Mesenchymal stem cell (in vitro differentiated cells and primary cell): Measurements from ENCODE around the gene EED.

Experiments used
- DNase-seq: peaks from one replicate; pipeline ENCODE4 v3.0.0-alpha.2; 2013
- H2AFZ ChIP-seq: one replicate; pipeline ENCODE4 v1.6.1; 2013; ENCODE audit warnings: low read depth, mild to moderate bottlenecking, control low read depth, inconsistent platforms, low read length, moderate library complexity
- H2AK5ac ChIP-seq: 2 replicates; pipeline ENCODE4 v1.6.1; 2013; ENCODE audit warnings: low read length, moderate library complexity, mild to moderate bottlenecking, inconsistent platforms; ENCODE audit not compliant: severe bottlenecking
- H2BK120ac ChIP-seq: one replicate; pipeline ENCODE4 v1.6.1; 2013; ENCODE audit warnings: low read depth, mild to moderate bottlenecking, inconsistent platforms, low read length, moderate library complexity
- H2BK12ac ChIP-seq, 2 experiments: one replicate each; pipeline ENCODE4 v1.6.1; 2013; ENCODE audit warnings: inconsistent platforms in 2 of 2, low read length in 2 of 2, mild to moderate bottlenecking in 2 of 2, moderate library complexity in 2 of 2, control low read depth in 1 of 2
- H2BK15ac ChIP-seq: one replicate; pipeline ENCODE4 v1.6.1; 2013; ENCODE audit warnings: mild to moderate bottlenecking, low read depth, inconsistent platforms; ENCODE audit not compliant: poor library complexity, severe bottlenecking
- H2BK5ac ChIP-seq: 2 replicates; pipeline ENCODE4 v1.6.1; 2013; ENCODE audit warnings: low read depth, mild to moderate bottlenecking, low read length, control low read depth, inconsistent platforms; ENCODE audit not compliant: poor library complexity, severe bottlenecking
- H3K14ac ChIP-seq, 2 experiments: one replicate each; pipeline ENCODE4 v1.6.1; 2013; ENCODE audit warnings: inconsistent platforms in 2 of 2, low read length in 2 of 2, control low read depth in 1 of 2, mild to moderate bottlenecking in 1 of 2, moderate library complexity in 1 of 2
- H3K18ac ChIP-seq, 2 experiments: one replicate each; pipeline ENCODE4 v1.6.1; 2013; ENCODE audit warnings: inconsistent platforms in 2 of 2, low read length in 2 of 2, control low read depth in 1 of 2, low read depth in 1 of 2, mild to moderate bottlenecking in 1 of 2
- H3K23ac ChIP-seq, 2 experiments: one replicate each; pipeline ENCODE4 v1.6.1; 2013; ENCODE audit warnings: inconsistent platforms in 2 of 2, low read length in 2 of 2, mild to moderate bottlenecking in 2 of 2, moderate library complexity in 2 of 2, control low read depth in 1 of 2
- H3K27ac ChIP-seq: 2 replicates; pipeline ENCODE4 v1.5.1; 2013; ENCODE audit warnings: mild to moderate bottlenecking, moderate library complexity, low read length, control low read depth, inconsistent platforms; ENCODE audit not compliant: poor library complexity, severe bottlenecking
- H3K27me3 ChIP-seq, 2 experiments: 2 replicates each; pipeline versions ENCODE4 v1.6.1 to v1.7.0; 2013; ENCODE audit warnings: low read length in 2 of 2, mild to moderate bottlenecking in 2 of 2, moderate library complexity in 2 of 2, control low read depth in 1 of 2, inconsistent platforms in 1 of 2; ENCODE audit not compliant: control insufficient read depth in 1 of 2, insufficient read depth in 1 of 2
- H3K36me3 ChIP-seq, 2 experiments: 2 replicates each; pipeline versions ENCODE4 v1.6.1 to v1.7.0; 2013; ENCODE audit warnings: low read length in 2 of 2, control low read depth in 1 of 2, inconsistent platforms in 1 of 2, low read depth in 1 of 2, mild to moderate bottlenecking in 1 of 2; ENCODE audit not compliant: insufficient read depth in 2 of 2, control insufficient read depth in 1 of 2
- H3K4ac ChIP-seq, 2 experiments: one replicate each; pipeline ENCODE4 v1.6.1; 2013; ENCODE audit warnings: inconsistent platforms in 2 of 2, low read length in 2 of 2, mild to moderate bottlenecking in 2 of 2, moderate library complexity in 2 of 2, control low read depth in 1 of 2, low read depth in 1 of 2
- H3K4me1 ChIP-seq: 2 replicates; pipeline ENCODE4 v1.6.1; 2013; ENCODE audit warnings: low read depth, low read length, control low read depth; ENCODE audit not compliant: control insufficient read depth, insufficient read depth
- H3K4me2 ChIP-seq: 2 replicates; pipeline ENCODE4 v1.6.1; 2013; ENCODE audit warnings: low read length, mild to moderate bottlenecking, inconsistent platforms; ENCODE audit not compliant: poor library complexity, severe bottlenecking
- H3K4me3 ChIP-seq, 2 experiments: 2 replicates each; pipeline versions ENCODE4 v1.5.1 to v1.7.0; 2013; ENCODE audit warnings: low read length in 2 of 2, mild to moderate bottlenecking in 2 of 2, control low read depth in 1 of 2, low read depth in 1 of 2; ENCODE audit not compliant: insufficient read depth in 1 of 2
- H3K79me1 ChIP-seq: replicated peaks from 2 replicates; pipeline ENCODE4 v1.6.1; 2013; ENCODE audit warnings: mild to moderate bottlenecking, control low read depth, low read length, inconsistent platforms; ENCODE audit not compliant: poor library complexity, severe bottlenecking
- H3K9ac ChIP-seq: 2 replicates; pipeline ENCODE4 v1.7.0; 2013; ENCODE audit warnings: mild to moderate bottlenecking, low read length, moderate library complexity
- H3K9me3 ChIP-seq: 2 replicates; pipeline ENCODE4 v1.7.0; 2013; ENCODE audit warnings: mild to moderate bottlenecking, low read length; ENCODE audit not compliant: control insufficient read depth
- H4K8ac ChIP-seq: one replicate; pipeline ENCODE4 v1.6.1; 2013; ENCODE audit warnings: inconsistent platforms, mild to moderate bottlenecking, low read length, moderate library complexity
- H4K91ac ChIP-seq: one replicate; pipeline ENCODE4 v1.6.1; 2013; ENCODE audit warnings: mild to moderate bottlenecking, low read length, inconsistent platforms
- WGBS: methylation state at CpG from one replicate; pipeline ENCODE4 v1.1.7; 2013; ENCODE audit warnings: mixed read lengths; 5-methylcytosine and 5-hydroxymethylcytosine counted together

Gene EED

GRCh38 chr11:86207413-86207812 lies 37.1 kb upstream of the EED start:
- 86% methylated on average over 1 of the region's 2 CpGs for WGBS
- no peak overlapping the region for H3K14ac ChIP-seq

GRCh38 chr11:86208572-86208971 lies 36.0 kb upstream of the EED start:
- DNase-seq: no peak
- H3K14ac ChIP-seq: no peak overlapping the region
- H3K9me3 ChIP-seq: no peaks in the 10 kb centered on the region
- H2BK120ac ChIP-seq: no peak overlapping the region
- no peak overlapping the region for H3K9ac ChIP-seq
- no peaks in the 10 kb centered on the region for H3K4me1 ChIP-seq
- H3K4ac ChIP-seq: no peak overlapping the region
- no peak overlapping the region for H2BK15ac ChIP-seq
- no peak overlapping the region for H2BK5ac ChIP-seq
- no peak overlapping the region for H3K4me3 ChIP-seq
- H4K91ac ChIP-seq: no peak overlapping the region
- H4K8ac ChIP-seq: no peak overlapping the region
- H3K27me3 ChIP-seq: no peaks in the 10 kb centered on the region
- no peak overlapping the region for H2AK5ac ChIP-seq
- H2BK12ac ChIP-seq: no peak overlapping the region
- no peaks in the 10 kb centered on the region for H3K36me3 ChIP-seq
- no peak overlapping the region for H2AFZ ChIP-seq
- H3K27ac ChIP-seq: no peak overlapping the region
- no peak overlapping the region for H3K18ac ChIP-seq
- no peak overlapping the region for H3K4me2 ChIP-seq
- H3K23ac ChIP-seq: no peak overlapping the region
- no peaks in the 10 kb centered on the region for H3K79me1 ChIP-seq

More at GRCh38 chr11:86207413-86207812, 37.1 kb upstream of the EED start:
- no peak overlapping the region for H3K18ac ChIP-seq
- H3K4me1 ChIP-seq: no peaks in the 10 kb centered on the region
- H2BK120ac ChIP-seq: no peak overlapping the region
- H3K4me2 ChIP-seq: no peak overlapping the region
- H3K9ac ChIP-seq: no peak overlapping the region
- no peak overlapping the region for H2BK15ac ChIP-seq
- H3K4ac ChIP-seq: no peak overlapping the region
- no peak overlapping the region for H2BK5ac ChIP-seq
- no peak overlapping the region for H3K23ac ChIP-seq
- no peak overlapping the region for H3K27ac ChIP-seq
- no peak overlapping the region for H3K4me3 ChIP-seq
- no peak overlapping the region for H2BK12ac ChIP-seq
- H3K36me3 ChIP-seq: no peaks in the 10 kb centered on the region
- H3K27me3 ChIP-seq: no peaks in the 10 kb centered on the region
- H3K9me3 ChIP-seq: no peaks in the 10 kb centered on the region
- DNase-seq: no peak
- no peak overlapping the region for H2AFZ ChIP-seq
- no peaks in the 10 kb centered on the region for H3K79me1 ChIP-seq
- H4K8ac ChIP-seq: no peak overlapping the region
- no peak overlapping the region for H2AK5ac ChIP-seq
- H4K91ac ChIP-seq: no peak overlapping the region

- Histone ChIP-seq H2BK12ac (no peak overlapping the region), H3K4me1 (no peaks in the 10 kb centered on the region), H3K23ac (no peak overlapping the region), H3K27ac (no peak overlapping the region), H3K27me3 (no peaks in the 10 kb centered on the region), H2BK120ac (no peak overlapping the region), H3K18ac (no peak overlapping the region), H3K9me3 (no peaks in the 10 kb centered on the region), H3K4me3 (no peak overlapping the region), H3K79me1 (no peaks in the 10 kb centered on the region), H3K36me3 (no peaks in the 10 kb centered on the region), H2BK15ac (no peak overlapping the region), H4K91ac (no peak overlapping the region), H3K9ac (no peak overlapping the region), H3K4me2 (no peak overlapping the region), H2AK5ac (no peak overlapping the region), H3K14ac (no peak overlapping the region), H2BK5ac (no peak overlapping the region), H4K8ac (no peak overlapping the region), H2AFZ (no peak overlapping the region), H3K4ac (no peak overlapping the region)
- no peak for DNase-seq
- 94% methylated on average over 9 of the region's 9 CpGs for WGBS
Observed at GRCh38 chr11:86209806-86210657, 34.5 kb upstream of the EED start.

- WGBS: 97% methylated on average over 3 of the region's 4 CpGs
- Histone ChIP-seq H2BK15ac (no peak overlapping the region), H3K14ac (no peak overlapping the region), H3K9ac (no peak overlapping the region), H3K4me2 (no peak overlapping the region), H3K4me1 (no peaks in the 10 kb centered on the region), H3K23ac (no peak overlapping the region), H3K4me3 (no peak overlapping the region), H4K8ac (no peak overlapping the region), H2AK5ac (no peak overlapping the region), H3K4ac (no peak overlapping the region), H2BK12ac (no peak overlapping the region), H2AFZ (no peak overlapping the region), H2BK120ac (no peak overlapping the region), H3K27ac (no peak overlapping the region), H3K79me1 (no peaks in the 10 kb centered on the region), H3K36me3 (no peaks in the 10 kb centered on the region), H3K27me3 (no peaks in the 10 kb centered on the region), H3K9me3 (no peaks in the 10 kb centered on the region), H4K91ac (no peak overlapping the region), H3K18ac (no peak overlapping the region), H2BK5ac (no peak overlapping the region)
- no peak for DNase-seq
Observed at GRCh38 chr11:86210898-86211297, 33.7 kb upstream of the EED start.
